PC-3 (cell line): Measurements from ENCODE around the gene SYTL1.

Source experiments
- CTCF ChIP-seq: fragments of 300-600 bp; sonication (generic); conservative IDR thresholded peaks from 2 replicates; pipeline ENCODE4 v1.5.1; 2017; ENCODE audit warnings: antibody characterized with exemption, low read depth, mild to moderate bottlenecking, low read length
- EZH2 ChIP-seq: fragments of 300-600 bp; sonication (generic); IDR thresholded peaks from one replicate; pipeline ENCODE4 v1.6.1; 2017; ENCODE audit warnings: antibody characterized with exemption, mild to moderate bottlenecking, low read length; ENCODE audit not compliant: unreplicated experiment
- EZH2phosphoT487 ChIP-seq: fragments of 300-600 bp; sonication (generic); IDR thresholded peaks from 2 replicates; pipeline ENCODE4 v1.6.1; 2018; ENCODE audit warnings: mild to moderate bottlenecking, antibody characterized with exemption, low read length, borderline replicate concordance

- TF ChIP-seq CTCF (no peak), EZH2 (no peak), EZH2phosphoT487 (no peak)
These were observed 14.4 kb downstream of the SYTL1 start for GRCh38 chr1:27356277-27356618.
